PC-3 (cell line): ENCODE measurements around the gene CYGB. TPM values are rescaled to one million over a fixed set of nuclear protein-coding genes. Genes with fewer than 3 reads are reported as not detected.

ENCODE experiments used
- ATAC-seq: fragments of 200-7000 bp; cut with Tn5 transposase; 2 replicates; pipeline ENCODE4 v1.9.1; 2020; ENCODE audit warnings: mild to moderate bottlenecking, moderate library complexity
- BruUV-seq: library from RNA; stranded (reverse); fragments of 400-500 nt; replicated peaks from 2 replicates; lab custom pipeline; 2021; lab: Mats Ljungman, UMichigan
- CTCF ChIA-PET: fragments of 300-600 bp; sonication (Branson Sonifier 250); formaldehyde crosslinking; loops from one replicate; lab custom pipeline; 2022; ENCODE audit warnings: antibody characterized with exemption; lab: Charles Lee
- POLR2A ChIA-PET: fragments of 300-600 bp; sonication (Branson Sonifier 250); formaldehyde crosslinking; loops from one replicate; lab custom pipeline; 2022; ENCODE audit warnings: antibody characterized with exemption; ENCODE audit not compliant: unreplicated experiment; lab: Charles Lee
- DNase-seq: peaks from one replicate; pipeline ENCODE4 v3.0.0-alpha.2; 2015
- H2AFZ ChIP-seq: fragments of 300-600 bp; sonication (generic); 2 replicates; pipeline ENCODE4 v1.6.0; 2016; ENCODE audit warnings: antibody characterized with exemption, low read length
- H3F3A ChIP-seq: fragments of 300-600 bp; sonication (generic); one replicate; pipeline ENCODE4 v1.6.0; 2017; ENCODE audit warnings: antibody characterized with exemption, low read length, control low read depth, mild to moderate bottlenecking; ENCODE audit not compliant: unreplicated experiment
- H3K27ac ChIP-seq: fragments of 300-600 bp; sonication (generic); 2 replicates; pipeline ENCODE4 v1.5.1; 2016; ENCODE audit warnings: mild to moderate bottlenecking, low read length
- H3K27me3 ChIP-seq: fragments of 300-600 bp; sonication (generic); 2 replicates; pipeline ENCODE4 v1.6.1; 2016; ENCODE audit warnings: low read length, mixed read lengths
- H3K36me3 ChIP-seq: fragments of 300-600 bp; sonication (generic); 2 replicates; pipeline ENCODE4 v1.6.1; 2016; ENCODE audit warnings: low read depth, mixed run types, low read length, mixed read lengths
- H3K4me1 ChIP-seq: fragments of 300-600 bp; sonication (generic); 2 replicates; pipeline ENCODE4 v1.5.1; 2016; ENCODE audit warnings: low read length; ENCODE audit not compliant: insufficient read depth
- H3K4me2 ChIP-seq: fragments of 300-600 bp; sonication (generic); 2 replicates; pipeline ENCODE4 v1.6.0; 2016; ENCODE audit warnings: low read length
- H3K4me3 ChIP-seq: fragments of 300-600 bp; sonication (generic); 2 replicates; pipeline ENCODE4 v1.5.1; 2016; ENCODE audit warnings: mild to moderate bottlenecking, low read length, mixed read lengths
- H3K79me2 ChIP-seq: fragments of 300-600 bp; sonication (generic); 2 replicates; pipeline ENCODE4 v1.6.1; 2017; ENCODE audit warnings: low read length, mixed read lengths
- H3K9ac ChIP-seq: fragments of 300-600 bp; sonication (generic); 2 replicates; pipeline ENCODE4 v1.6.0; 2016; ENCODE audit warnings: mild to moderate bottlenecking, low read length
- H3K9me2 ChIP-seq: fragments of 300-600 bp; sonication (generic); replicated peaks from 2 replicates; pipeline ENCODE4 v1.6.1; 2016; ENCODE audit warnings: mixed run types, low read length, mixed read lengths
- H3K9me3 ChIP-seq: fragments of 300-600 bp; sonication (generic); 2 replicates; pipeline ENCODE4 v1.6.1; 2016; ENCODE audit warnings: low read length, mixed read lengths
- H4K20me1 ChIP-seq: fragments of 300-600 bp; sonication (generic); 2 replicates; pipeline ENCODE4 v1.6.1; 2016; ENCODE audit warnings: low read length, mixed read lengths
- CTCF ChIP-seq: fragments of 300-600 bp; sonication (generic); conservative IDR thresholded peaks from 2 replicates; pipeline ENCODE4 v1.5.1; 2017; ENCODE audit warnings: antibody characterized with exemption, low read depth, mild to moderate bottlenecking, low read length
- EZH2 ChIP-seq: fragments of 300-600 bp; sonication (generic); IDR thresholded peaks from one replicate; pipeline ENCODE4 v1.6.1; 2017; ENCODE audit warnings: antibody characterized with exemption, mild to moderate bottlenecking, low read length; ENCODE audit not compliant: unreplicated experiment
- EZH2phosphoT487 ChIP-seq: fragments of 300-600 bp; sonication (generic); IDR thresholded peaks from 2 replicates; pipeline ENCODE4 v1.6.1; 2018; ENCODE audit warnings: mild to moderate bottlenecking, antibody characterized with exemption, low read length, borderline replicate concordance
- intact Hi-C: fragments of 100-400 bp; cut with micrococcal nuclease; formaldehyde crosslinking; loops from 2 replicates; pipeline ENCODE4 v1.9.0; 2023
- total RNA-seq: library from RNA; depleted of rRNA; stranded (reverse); fragments of >200 nt; gene quantifications from 2 replicates; pipeline ENCODE4 v1.2.3, GENCODE V29; 2014

CYGB gene
- total RNA-seq, 1 experiment from 2014 or later = 0.62 TPM

- H3K4me2 ChIP-seq = peak overlapping the region; percentile 69
- H3K36me3 ChIP-seq = no peaks in the 10 kb centered on the region
- peaks cover 9% of the 10 kb centered on the region for H3K4me1 ChIP-seq
- H2AFZ ChIP-seq = peak overlapping the region; percentile 36
- H3K4me3 ChIP-seq = peak overlapping the region; percentile 34; the same call in 1 of the 2 replicates
- H3K9ac ChIP-seq = peak overlapping the region; percentile 28; the same call in 1 of the 2 replicates
- no peaks in the 10 kb centered on the region for H3K79me2 ChIP-seq
- no peak for TF ChIP-seq CTCF
- no peak for TF ChIP-seq EZH2
- no peak for TF ChIP-seq EZH2phosphoT487
- ChIA-PET POLR2A (interaction anchor here (0.7 kb wide), 1 partner anchor 13 kb away, joined by 7 read pairs; no protein-coding TSS in a partner anchor), CTCF (interaction anchor here (0.5 to 0.6 kb wide), 4 partner anchors 11 to 82 kb away, joined by 3 to 10 read pairs (median 4); no protein-coding TSS in a partner anchor)
- H3F3A ChIP-seq = no peaks in the 10 kb centered on the region
- H3K9me2 ChIP-seq = no peaks in the 10 kb centered on the region
- ATAC-seq (peak; percentile 93), DNase-seq (peak; percentile 90)
- BruUV-seq = no TSS peak
- H3K27ac ChIP-seq = no peak overlapping the region
- H3K27me3 ChIP-seq = no peaks in the 10 kb centered on the region
- H3K9me3 ChIP-seq = no peaks in the 10 kb centered on the region
- intact Hi-C loops = no loop called here
- no peaks in the 10 kb centered on the region for H4K20me1 ChIP-seq
These were observed 3.1 kb upstream of the CYGB start for GRCh38 chr17:76540381-76541300.

GRCh38 chr17:76539631-76540271 lies 2.2 kb upstream of the CYGB start, which contains the start of gene PRCD:
PRCD (plus strand) TSS chr17:76540044; CDS start chr17:76540142, 98 bp downstream.
- H3K4me2 ChIP-seq = peak within 1 kb of the TSS; percentile 69
- H3K4me1 ChIP-seq = peaks cover 5% of the 10 kb centered on the region; the same call in 1 of the 2 replicates
- BruUV-seq = no TSS peak
- no peak for TF ChIP-seq EZH2phosphoT487
- TF ChIP-seq CTCF = no peak
- no peak for TF ChIP-seq EZH2
- peak within 1 kb of the TSS; percentile 34; the same call in 1 of the 2 replicates for H3K4me3 ChIP-seq
- no peaks in the 10 kb centered on the region for H3K9me2 ChIP-seq
- no peaks in the 10 kb centered on the region for H3K9me3 ChIP-seq
- H3K36me3 ChIP-seq = no peaks in the 10 kb centered on the region
- no peaks in the 10 kb centered on the region for H3K27me3 ChIP-seq
- H2AFZ ChIP-seq = peak within 1 kb of the TSS; percentile 36
- no peaks in the 10 kb centered on the region for H3K79me2 ChIP-seq
- no peak for ATAC-seq
- intact Hi-C loops = no loop called here
- ChIA-PET POLR2A (interaction anchor here (0.7 kb wide), 1 partner anchor 12 kb away, joined by 7 read pairs; no protein-coding TSS in a partner anchor), CTCF (no interaction called here)
- H4K20me1 ChIP-seq = no peaks in the 10 kb centered on the region
- no peaks in the 10 kb centered on the region for H3F3A ChIP-seq
- peak; percentile 26 for DNase-seq
- peak within 1 kb of the TSS; percentile 28; the same call in 1 of the 2 replicates for H3K9ac ChIP-seq
- no peak within 1 kb of the TSS for H3K27ac ChIP-seq
